ENCODE results near the gene RDH11.
"Not testable (repeated sequence)": the region's sequence is repeated elsewhere in the genome, so short reads cannot be mapped to it uniquely, and the experiment has no call there.

Gene RDH11, protein sequence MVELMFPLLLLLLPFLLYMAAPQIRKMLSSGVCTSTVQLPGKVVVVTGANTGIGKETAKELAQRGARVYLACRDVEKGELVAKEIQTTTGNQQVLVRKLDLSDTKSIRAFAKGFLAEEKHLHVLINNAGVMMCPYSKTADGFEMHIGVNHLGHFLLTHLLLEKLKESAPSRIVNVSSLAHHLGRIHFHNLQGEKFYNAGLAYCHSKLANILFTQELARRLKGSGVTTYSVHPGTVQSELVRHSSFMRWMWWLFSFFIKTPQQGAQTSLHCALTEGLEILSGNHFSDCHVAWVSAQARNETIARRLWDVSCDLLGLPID

GRCh38 chr14:67695394-67695949, at the start of gene RDH11:
RDH11 (minus strand) TSS chr14:67695764; CDS start chr14:67695703, 61 bp downstream.
- peak; percentile 88 for DNase-seq (ENCODE audit: low spot score)

GRCh38 chr14:67744046-67744445, 48.5 kb upstream of the RDH11 start:
- DNase-seq (ENCODE audit: low spot score) = no peak

DNA sequence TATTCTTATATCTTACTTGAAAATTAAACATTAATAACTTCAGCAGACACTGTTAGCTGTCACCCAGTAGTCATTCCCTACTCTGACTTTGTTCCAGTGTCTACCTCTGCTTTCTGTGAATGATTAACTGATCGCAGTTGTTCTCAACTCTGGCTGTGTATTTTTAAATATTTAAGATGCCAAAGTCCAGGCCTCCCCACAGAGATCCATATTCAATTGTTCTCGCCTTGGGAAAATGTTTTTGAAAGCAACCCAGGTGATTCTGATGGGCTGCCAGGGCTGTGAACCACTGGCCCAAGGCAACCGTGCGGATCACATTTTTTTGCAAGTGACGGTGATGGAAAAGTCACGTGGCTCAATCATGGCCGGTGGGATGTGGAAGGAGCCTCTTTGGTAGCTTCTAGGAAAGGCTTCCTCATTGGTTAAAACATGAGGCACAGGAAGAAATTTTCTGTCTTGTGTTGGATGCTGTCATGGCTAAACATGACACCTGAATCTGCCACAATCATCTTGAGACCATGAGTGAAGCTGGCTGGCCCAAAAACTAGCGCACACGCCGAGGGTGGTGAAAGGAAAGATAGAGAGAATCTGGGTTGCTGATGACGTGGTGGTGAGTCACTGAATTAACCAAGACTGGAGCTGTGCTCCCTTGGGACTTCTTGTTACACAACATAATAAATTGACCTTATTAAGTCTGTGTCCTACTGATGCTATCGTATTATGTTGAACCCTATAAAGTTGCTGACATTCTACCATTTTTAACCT, 43.4 kb upstream of the RDH11 start:
- peak; percentile 79 for DNase-seq (ENCODE audit: low spot score)

DNA sequence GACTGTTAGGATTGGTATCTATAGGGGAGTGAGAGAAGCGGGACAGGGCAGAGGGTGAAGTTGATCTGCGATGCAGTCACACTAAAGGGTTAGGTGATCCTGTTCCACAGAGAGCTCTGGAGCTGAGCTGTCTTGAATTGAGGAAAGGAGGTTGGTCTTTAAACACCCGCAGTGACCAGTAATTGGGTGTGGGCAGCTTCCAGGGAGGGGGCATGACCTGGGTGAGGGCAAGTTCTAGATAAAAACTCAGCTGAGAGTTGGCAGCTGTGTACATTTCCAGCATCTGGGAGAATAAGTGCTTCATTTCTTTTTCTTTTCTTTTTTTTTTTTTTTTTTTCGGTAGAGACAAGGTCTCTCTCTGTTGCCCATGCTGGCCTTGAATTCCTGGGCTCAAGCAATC, 41.2 kb upstream of the RDH11 start:
- no peak for DNase-seq (ENCODE audit: low spot score)

- DNase-seq (ENCODE audit: low spot score) = no peak
Observed at GRCh38 chr14:67735336-67736147, 40.0 kb upstream of the RDH11 start.

DNA sequence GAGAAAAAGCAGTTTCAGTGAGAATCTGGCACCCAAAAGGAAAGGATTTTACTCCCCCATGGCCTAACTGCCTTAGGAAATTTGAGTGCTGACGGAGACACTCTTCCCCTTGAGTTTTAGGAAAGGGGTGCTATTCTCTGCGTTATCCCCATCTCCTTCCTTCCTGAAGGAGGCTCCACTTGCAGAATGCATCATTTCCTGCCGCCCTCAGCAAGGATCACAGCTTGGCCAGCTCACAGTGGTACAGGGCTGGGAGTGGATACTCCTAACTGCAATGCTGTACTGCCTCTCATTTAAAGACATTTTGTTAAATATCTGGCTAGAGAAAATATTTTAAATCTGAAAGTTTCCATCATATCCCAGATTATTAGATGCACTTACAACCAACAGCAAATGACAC, 39.1 kb upstream of the RDH11 start:
- DNase-seq (ENCODE audit: low spot score) = no peak

DNA sequence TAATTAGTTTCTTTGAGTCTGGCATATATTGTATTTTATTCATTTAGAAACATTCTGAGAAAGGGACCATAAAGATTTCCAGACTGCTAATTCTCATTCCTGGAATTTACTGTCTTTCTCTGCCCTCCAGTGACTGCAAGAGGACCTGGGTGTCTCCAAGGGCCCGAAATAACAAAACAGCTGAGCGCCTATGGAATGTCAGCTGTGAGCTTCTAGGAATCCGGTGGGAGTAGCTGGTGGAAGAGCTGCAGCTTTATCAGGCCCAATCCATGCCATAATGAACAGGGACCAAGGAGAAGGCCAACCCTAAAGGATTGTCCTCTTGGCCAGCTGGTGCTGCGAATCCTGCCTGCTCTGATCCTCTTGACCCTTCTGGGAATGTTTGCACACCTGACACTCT, 38.1 kb upstream of the RDH11 start:
- DNase-seq (ENCODE audit: low spot score) = no peak

DNA sequence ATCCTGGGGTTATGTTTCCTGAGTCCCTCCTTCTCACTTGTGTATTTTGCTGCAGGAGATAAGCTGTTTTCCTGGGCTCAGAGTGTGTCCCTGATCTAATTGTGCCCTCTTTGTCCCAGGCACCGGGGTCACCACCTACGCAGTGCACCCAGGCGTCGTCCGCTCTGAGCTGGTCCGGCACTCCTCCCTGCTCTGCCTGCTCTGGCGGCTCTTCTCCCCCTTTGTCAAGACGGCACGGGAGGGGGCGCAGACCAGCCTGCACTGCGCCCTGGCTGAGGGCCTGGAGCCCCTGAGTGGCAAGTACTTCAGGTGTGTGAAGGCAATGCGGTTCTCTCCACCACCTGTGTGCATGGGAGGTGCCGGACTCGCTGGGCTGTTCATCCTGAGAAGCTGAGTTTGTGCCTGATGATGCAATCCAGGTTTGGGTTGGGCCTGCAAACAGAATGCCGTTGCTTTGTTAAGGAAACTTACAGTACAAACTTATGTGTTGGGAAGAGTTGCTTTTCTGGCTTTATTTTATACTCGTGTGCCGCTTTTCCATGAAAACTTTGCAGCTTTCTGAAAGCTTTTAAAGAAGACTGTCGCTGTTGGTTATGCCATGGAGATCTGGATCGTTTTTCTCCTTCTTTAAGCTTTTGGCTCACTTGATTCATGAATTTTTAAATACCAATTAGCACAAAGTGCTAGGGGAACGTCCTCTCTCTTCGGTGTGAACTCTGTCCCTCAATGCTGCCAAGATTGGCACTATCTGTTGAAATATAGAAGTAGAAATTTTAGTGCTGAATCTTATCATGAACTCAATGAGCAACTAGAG, 33.7 kb upstream of the RDH11 start:
- no peak for DNase-seq (ENCODE audit: low spot score)

DNA sequence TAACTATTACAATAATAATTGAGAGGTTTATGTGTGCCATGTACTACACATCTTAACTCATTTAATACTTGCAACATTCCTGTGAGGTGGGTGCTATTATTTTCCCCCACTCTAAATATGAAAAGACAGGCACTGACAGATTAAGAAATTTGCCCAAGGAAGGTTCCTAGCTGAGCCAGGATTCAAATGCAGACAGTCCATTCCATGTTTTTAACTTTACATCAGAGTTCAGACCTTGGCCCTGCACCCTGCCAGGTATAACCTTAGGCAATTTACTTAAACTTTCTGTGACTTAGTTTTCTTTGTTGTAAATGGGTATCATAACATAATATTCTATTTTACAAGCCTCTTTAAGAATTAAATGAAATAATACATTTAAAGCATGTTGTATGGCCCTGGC, 32.7 kb upstream of the RDH11 start:
- DNase-seq (ENCODE audit: low spot score) = no peak

DNA sequence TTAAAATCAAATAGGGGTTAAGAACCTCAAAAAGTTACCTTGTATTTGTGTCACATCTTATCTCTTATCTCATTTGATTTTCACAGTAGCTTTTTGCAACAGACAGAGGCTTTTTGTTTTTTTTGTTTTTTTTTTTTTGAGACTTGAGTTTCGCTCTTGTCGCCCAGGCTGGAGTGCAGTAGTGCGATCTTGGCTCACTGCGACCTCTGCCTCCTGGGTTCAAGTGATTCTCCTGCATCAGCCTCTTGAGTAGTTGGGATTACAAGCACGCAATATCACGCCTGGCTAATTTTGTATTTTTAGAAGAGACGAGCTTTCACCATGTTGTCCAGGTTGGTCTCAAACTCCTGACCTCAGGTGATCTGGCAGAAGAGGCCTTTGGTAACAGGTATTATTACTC, 31.8 kb upstream of the RDH11 start:
- DNase-seq (ENCODE audit: low spot score) = no peak

- DNase-seq (ENCODE audit: low spot score) = no peak
Observed at GRCh38 chr14:67725171-67725570, 29.6 kb upstream of the RDH11 start.

- DNase-seq (ENCODE audit: low spot score) = peak; percentile 38
Observed at GRCh38 chr14:67722293-67722692, 26.7 kb upstream of the RDH11 start.

- no peak for DNase-seq (ENCODE audit: low spot score)
Observed at GRCh38 chr14:67721875-67722274, 26.3 kb upstream of the RDH11 start.

DNA sequence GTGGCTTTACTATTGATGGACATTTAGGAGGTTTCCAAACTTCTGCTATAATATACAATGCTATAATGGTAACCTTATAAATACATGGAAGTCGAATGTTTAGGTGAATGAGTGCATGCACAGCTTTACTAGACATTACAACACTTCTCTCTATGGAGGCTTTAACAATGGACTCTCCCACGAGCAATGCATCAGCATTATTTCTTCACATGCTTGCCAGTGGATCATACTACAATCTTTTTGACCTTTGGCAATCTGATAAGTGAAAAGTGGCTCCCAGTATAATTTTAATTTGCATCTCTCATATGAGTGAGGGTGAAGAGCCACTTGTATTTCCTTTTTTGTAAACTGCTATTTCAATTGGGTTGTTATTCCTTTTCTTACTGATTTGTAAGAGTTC, 24.3 kb upstream of the RDH11 start:
- DNase-seq (ENCODE audit: low spot score) = no peak

DNA sequence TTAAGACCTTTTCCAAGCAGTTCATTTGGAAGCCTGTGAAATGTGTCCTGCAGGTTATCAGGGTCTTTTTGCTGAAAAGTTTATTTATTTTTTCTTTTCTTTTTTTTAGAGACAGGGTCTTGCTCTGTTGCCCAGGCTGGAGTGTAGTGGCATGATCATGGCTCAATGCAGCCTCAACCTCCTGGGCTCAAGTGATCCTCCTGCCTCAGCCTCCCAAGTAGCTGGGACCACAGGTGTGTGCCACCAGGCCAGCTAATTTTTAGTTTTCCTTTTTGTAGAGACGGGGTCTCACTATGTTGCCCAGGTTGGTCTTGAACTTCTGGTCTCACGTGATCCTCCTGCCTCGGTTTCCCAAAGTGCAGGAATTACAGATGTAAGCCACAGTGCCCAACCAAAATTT, 23.8 kb upstream of the RDH11 start:
- not testable (repeated sequence) for DNase-seq (ENCODE audit: low spot score)

- DNase-seq (ENCODE audit: low spot score) = no peak
Observed at GRCh38 chr14:67718265-67718664, 22.7 kb upstream of the RDH11 start.

- no peak for DNase-seq (ENCODE audit: low spot score)
Observed at GRCh38 chr14:67717048-67717447, 21.5 kb upstream of the RDH11 start.

DNA sequence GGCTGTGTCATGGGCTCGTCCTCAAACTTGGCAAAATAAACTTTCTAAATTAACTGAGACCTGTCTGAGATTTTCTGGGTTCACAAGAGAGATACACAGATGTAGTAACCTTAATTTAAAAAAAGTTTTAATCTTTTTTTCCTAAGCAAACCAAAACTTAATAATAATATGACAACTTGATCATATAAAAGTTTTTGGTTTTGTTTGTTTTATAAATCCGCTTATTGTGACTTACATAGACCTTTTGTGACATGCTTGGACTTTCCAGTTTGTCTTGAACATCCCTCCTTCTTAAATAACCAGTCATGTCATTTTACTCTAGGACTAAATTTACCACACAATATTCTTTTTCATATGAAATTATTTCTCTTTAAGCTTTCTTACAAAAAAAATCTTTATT, 14.6 kb upstream of the RDH11 start:
- DNase-seq (ENCODE audit: low spot score) = no peak

DNA sequence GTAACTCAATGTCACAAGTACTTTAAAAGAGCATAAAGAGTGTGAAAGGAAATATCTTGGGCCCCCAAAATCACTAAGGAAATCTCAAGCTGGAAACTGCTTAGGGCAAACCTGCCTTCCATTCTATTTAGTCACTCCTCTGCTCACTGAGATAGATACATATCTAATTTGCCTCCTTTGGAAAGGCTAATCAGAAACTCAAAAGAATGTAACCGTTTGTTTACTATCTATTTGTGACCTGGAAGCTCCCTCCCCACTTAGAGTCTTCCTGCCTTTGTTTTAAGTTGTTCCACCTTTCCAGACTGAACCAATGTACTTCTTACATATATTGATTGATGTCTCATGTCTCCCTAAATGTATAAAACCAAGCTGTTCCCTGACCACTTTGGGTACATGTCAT, 14.2 kb upstream of the RDH11 start:
- not testable (repeated sequence) for DNase-seq (ENCODE audit: low spot score)

- DNase-seq (ENCODE audit: low spot score) = not testable (repeated sequence)
Observed at GRCh38 chr14:67709346-67709745, 13.8 kb upstream of the RDH11 start.

GRCh38 chr14:67705211-67705610, 9.6 kb upstream of the RDH11 start:
- no peak for DNase-seq (ENCODE audit: low spot score)
